ENCODE data around the gene PNPLA1.

GRCh38 chr6:36319821-36320220, 50.0 kb downstream of the PNPLA1 start:
- TF ChIP-seq EP300 (IDR thresholded peaks at IDR 0.05; ENCODE audit: borderline replicate concordance) (no peak), USF1 (IDR thresholded peaks at IDR 0.05) (no peak), EGR1 (IDR thresholded peaks at IDR 0.05) (no peak), CREB1 (IDR thresholded peaks at IDR 0.05; ENCODE audit: low read depth) (no peak), RAD21 (IDR thresholded peaks at IDR 0.05; ENCODE audit: low read depth) (no peak), REST (IDR thresholded peaks at IDR 0.05; ENCODE audit: low read depth) (no peak), YY1 (IDR thresholded peaks at IDR 0.05; ENCODE audit: low read depth) (no peak), NFIC (IDR thresholded peaks at IDR 0.05) (no peak), TAF1 (IDR thresholded peaks at IDR 0.05; ENCODE audit: low read depth) (no peak), FOXM1 (IDR thresholded peaks at IDR 0.05; ENCODE audit: borderline replicate concordance, low read depth) (no peak), ZBTB7A (IDR thresholded peaks at IDR 0.05; ENCODE audit: low read depth) (no peak), CEBPB (IDR thresholded peaks at IDR 0.05) (no peak), MAX (IDR thresholded peaks at IDR 0.05) (no peak)
